ENCODE measurements around the gene GALNT9. TPM values are rescaled to one million over a fixed set of nuclear protein-coding genes. Genes with fewer than 3 reads are reported as not detected.

The GALNT9 gene
- total RNA-seq, 2 experiments from 2014 or later: not detected

GRCh38 chr12:132272711-132273110 is 56.7 kb downstream of the GALNT9 start:
- H3K27ac Mint-ChIP-seq: no peak overlapping the region
- H3K4me1 ChIP-seq (ENCODE audit: insufficient read depth, low read length): no peaks in the 10 kb centered on the region
- ChIA-PET POLR2A (no interaction called here), CTCF (no interaction called here)
- no peaks in the 10 kb centered on the region for H3K36me3 ChIP-seq (ENCODE audit: insufficient read depth, low read length)
- H3K36me3 Mint-ChIP-seq (ENCODE audit: low read depth): no peaks in the 10 kb centered on the region
- no peaks in the 10 kb centered on the region for H3K9me3 ChIP-seq (ENCODE audit: control insufficient read depth in 1 of 2, insufficient read depth in 1 of 2, low read length in 2 of 2)
- H3K27me3 ChIP-seq (ENCODE audit: control insufficient read depth in 1 of 2, insufficient read depth in 2 of 2, low read length in 2 of 2): peaks cover 0 to 7% of the 10 kb centered on the region in 2 experiments
- H3K4me3 Mint-ChIP-seq: no peak overlapping the region
- H3K27me3 Mint-ChIP-seq: peaks cover 21% of the 10 kb centered on the region
- TF ChIP-seq CTCF (IDR thresholded peaks at IDR 0.05): no peak
- no peaks in the 10 kb centered on the region for H3K4me1 Mint-ChIP-seq (ENCODE audit: low read depth)
- intact Hi-C loops (cut with DNase I, micrococcal nuclease): no loop called here
- H3K9me3 Mint-ChIP-seq: no peaks in the 10 kb centered on the region
- H3K4me3 ChIP-seq (ENCODE audit: low read length): no peak overlapping the region
- DNase-seq (no peak), ATAC-seq (ENCODE audit: poor library complexity) (no peak)
- no peak overlapping the region for H3K27ac ChIP-seq (ENCODE audit: low read depth in 1 of 2, low read length in 2 of 2)

DNA sequence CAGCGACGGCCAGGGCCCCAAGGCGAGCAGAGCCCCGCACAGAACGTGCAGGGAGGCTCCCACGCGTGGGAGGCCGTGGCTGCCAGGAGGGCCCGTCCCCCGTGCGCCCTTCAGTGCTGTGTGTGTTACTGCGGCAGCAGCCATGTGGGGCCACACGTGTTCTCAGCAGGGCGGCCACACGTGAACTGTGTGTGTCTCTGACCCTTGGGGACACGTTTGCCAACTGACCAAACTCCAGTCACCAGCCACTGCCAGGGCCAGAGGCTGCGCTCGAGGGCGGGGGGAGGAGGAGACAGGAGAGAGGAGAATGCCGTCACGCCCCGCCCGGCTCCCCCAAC is 57.7 kb downstream of the GALNT9 start:
- no peak overlapping the region for H3K4me3 ChIP-seq (ENCODE audit: low read length)
- ATAC-seq (ENCODE audit: poor library complexity) (no peak), DNase-seq (no peak)
- Mint-ChIP-seq H3K27ac (no peak overlapping the region), H3K4me3 (no peak overlapping the region), H3K9me3 (no peaks in the 10 kb centered on the region), H3K27me3 (peaks cover 17% of the 10 kb centered on the region), H3K4me1 (ENCODE audit: low read depth) (no peaks in the 10 kb centered on the region), H3K36me3 (ENCODE audit: low read depth) (no peaks in the 10 kb centered on the region)
- H3K27ac ChIP-seq (ENCODE audit: low read depth in 1 of 2, low read length in 2 of 2): no peak overlapping the region
- no peaks in the 10 kb centered on the region for H3K36me3 ChIP-seq (ENCODE audit: insufficient read depth, low read length)
- peaks cover 0 to 5% of the 10 kb centered on the region in 2 experiments for H3K9me3 ChIP-seq (ENCODE audit: control insufficient read depth in 1 of 2, insufficient read depth in 1 of 2, low read length in 2 of 2)
- ChIA-PET CTCF (no interaction called here), POLR2A (no interaction called here)
- TF ChIP-seq CTCF (IDR thresholded peaks at IDR 0.05): no peak
- H3K27me3 ChIP-seq (ENCODE audit: control insufficient read depth in 1 of 2, insufficient read depth in 2 of 2, low read length in 2 of 2): peaks cover 0 to 2% of the 10 kb centered on the region in 2 experiments
- intact Hi-C loops (cut with DNase I, micrococcal nuclease): no loop called here
- no peaks in the 10 kb centered on the region for H3K4me1 ChIP-seq (ENCODE audit: insufficient read depth, low read length)

DNA sequence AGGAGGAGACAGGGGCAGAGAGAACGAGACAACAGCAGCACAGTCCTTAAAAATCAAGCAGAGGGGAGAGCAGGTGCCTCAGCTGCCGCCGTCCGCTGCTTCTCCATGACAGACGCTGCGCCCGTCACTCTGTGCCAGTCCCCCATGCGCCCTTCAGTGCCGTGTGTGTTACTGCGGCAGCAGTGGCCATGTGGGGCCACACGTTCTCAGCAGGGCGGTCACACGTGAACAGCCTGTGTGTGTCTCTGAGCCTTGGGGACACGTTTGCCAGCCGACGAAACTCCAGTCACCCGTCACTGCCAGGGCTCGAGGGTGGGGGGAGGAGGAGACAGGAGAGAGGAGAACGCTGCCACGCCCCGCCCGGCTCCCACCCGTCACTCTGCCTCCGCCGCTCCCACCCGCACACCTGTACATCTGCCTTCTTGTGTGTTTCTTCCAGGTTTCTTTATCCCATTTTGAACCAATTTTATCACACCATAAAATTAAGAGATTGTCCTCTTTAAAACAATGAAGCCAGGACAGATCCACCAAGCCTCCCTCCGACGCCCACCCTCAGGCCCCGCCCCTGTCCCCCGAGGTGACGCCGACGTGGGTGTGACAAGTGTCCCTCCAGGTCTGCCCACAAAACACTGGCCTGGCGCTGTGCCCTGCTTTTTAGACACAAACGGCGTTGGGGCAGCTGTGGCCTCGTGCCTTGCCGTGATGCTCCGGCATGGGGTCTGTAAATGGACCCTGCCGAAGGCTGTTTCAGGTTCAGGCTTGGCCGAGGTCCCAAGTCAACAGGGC is 58.2 kb downstream of the GALNT9 start:
- Mint-ChIP-seq H3K4me1 (ENCODE audit: low read depth) (no peaks in the 10 kb centered on the region), H3K36me3 (ENCODE audit: low read depth) (no peaks in the 10 kb centered on the region), H3K4me3 (no peak overlapping the region), H3K27ac (no peak overlapping the region), H3K9me3 (no peaks in the 10 kb centered on the region), H3K27me3 (peaks cover 13% of the 10 kb centered on the region)
- no peak overlapping the region for H3K4me3 ChIP-seq (ENCODE audit: low read length)
- intact Hi-C loops (cut with DNase I, micrococcal nuclease): no loop called here
- H3K36me3 ChIP-seq (ENCODE audit: insufficient read depth, low read length): no peaks in the 10 kb centered on the region
- ChIA-PET CTCF (no interaction called here), POLR2A (no interaction called here)
- H3K27me3 ChIP-seq (ENCODE audit: control insufficient read depth in 1 of 2, insufficient read depth in 2 of 2, low read length in 2 of 2): peaks cover 0 to 2% of the 10 kb centered on the region in 2 experiments
- no peak overlapping the region for H3K27ac ChIP-seq (ENCODE audit: low read depth in 1 of 2, low read length in 2 of 2)
- no peaks in the 10 kb centered on the region for H3K4me1 ChIP-seq (ENCODE audit: insufficient read depth, low read length)
- DNase-seq (no peak), ATAC-seq (ENCODE audit: poor library complexity) (no peak)
- peaks cover 0 to 5% of the 10 kb centered on the region in 2 experiments for H3K9me3 ChIP-seq (ENCODE audit: control insufficient read depth in 1 of 2, insufficient read depth in 1 of 2, low read length in 2 of 2)
- TF ChIP-seq CTCF (IDR thresholded peaks at IDR 0.05): no peak

All from CD4-positive, alpha-beta T cell (primary cell).